H1 (cell line): ENCODE results near the gene TOB1. TPM values are rescaled to one million over a fixed set of nuclear protein-coding genes. Genes with fewer than 3 reads are reported as not detected.
A peak's percentile ranks its signal among the peaks of the same experiment; 100 is the strongest.

Experiments used
- CTCF ChIA-PET: fragments of 300-600 bp; sonication (Branson Sonifier 250); formaldehyde crosslinking; loops from one replicate; lab custom pipeline; 2021; ENCODE audit not compliant: partially characterized antibody; lab: Charles Lee
- POLR2A ChIA-PET: fragments of 300-600 bp; sonication (Branson Sonifier 250); formaldehyde crosslinking; loops from one replicate; lab custom pipeline; 2021; ENCODE audit warnings: inconsistent platforms; ENCODE audit not compliant: partially characterized antibody; lab: Charles Lee
- DNase-seq, 2 experiments: peaks; one replicate each; pipeline versions ENCODE4 v3.0.0 to v3.0.0-alpha.2; 2010 to 2022; ENCODE audit warnings: low spot score in 2 of 2, low read depth in 1 of 2, mixed read lengths in 1 of 2
- FAIRE-seq: peaks from 2 replicates; lab custom pipeline; 2011; peaks lifted over from hg19 to GRCh38; lab: Jason Lieb, UNC
- H2AFZ ChIP-seq: 2 replicates; pipeline ENCODE4 v1.8.1; 2012; ENCODE audit warnings: low read length, inconsistent platforms
- H2AK5ac ChIP-seq: 2 replicates; pipeline ENCODE4 v1.6.1; 2013; ENCODE audit warnings: low read depth, low read length
- H2BK120ac ChIP-seq: replicated peaks from 2 replicates; pipeline ENCODE3; 2013; ENCODE audit warnings: low read depth, low read length, inconsistent platforms
- H2BK12ac ChIP-seq: 2 replicates; pipeline ENCODE4 v1.6.1; 2013; ENCODE audit warnings: low read depth, low read length
- H2BK15ac ChIP-seq: 2 replicates; pipeline ENCODE4 v1.6.1; 2013; ENCODE audit warnings: low read length
- H2BK20ac ChIP-seq: 2 replicates; pipeline ENCODE4 v1.6.1; 2013; ENCODE audit warnings: low read length
- H2BK5ac ChIP-seq: 2 replicates; pipeline ENCODE4 v1.6.1; 2013; ENCODE audit warnings: low read depth, low read length
- H3K14ac ChIP-seq: 2 replicates; pipeline ENCODE4 v1.6.1; 2013; ENCODE audit warnings: inconsistent platforms; ENCODE audit not compliant: insufficient read length
- H3K18ac ChIP-seq: 2 replicates; pipeline ENCODE4 v1.6.1; 2013; ENCODE audit warnings: low read length; ENCODE audit errors: extremely low read depth
- H3K23ac ChIP-seq: 2 replicates; pipeline ENCODE4 v1.6.1; 2013; ENCODE audit warnings: inconsistent platforms; ENCODE audit not compliant: insufficient read length
- H3K23me2 ChIP-seq: 2 replicates; pipeline ENCODE4 v1.6.1; 2013; ENCODE audit warnings: low read depth, low read length
- H3K27ac ChIP-seq: 2 replicates; pipeline ENCODE4 v1.6.1; 2011; ENCODE audit warnings: low read depth, low read length, inconsistent platforms
- H3K27me3 ChIP-seq, 4 experiments: replicated peaks in 1 of 4; 1 replicate in 1 of 4; 2 replicates in 3 of 4; pipeline versions ENCODE4 v1.6.1 to v1.8.1; 2011 to 2013; ENCODE audit warnings: low read length in 3 of 4, mild to moderate bottlenecking in 3 of 4, inconsistent platforms in 2 of 4, mixed read lengths in 2 of 4, moderate library complexity in 1 of 4; ENCODE audit not compliant: control insufficient read depth in 3 of 4, insufficient read depth in 3 of 4; ENCODE audit errors: extremely low read depth in 1 of 4
- H3K36me3 ChIP-seq, 4 experiments: 2 replicates each; pipeline versions ENCODE4 v1.6.1 to v1.8.1; 2011 to 2013; ENCODE audit warnings: mild to moderate bottlenecking in 4 of 4, low read length in 3 of 4, moderate library complexity in 2 of 4, control low read depth in 1 of 4, inconsistent platforms in 1 of 4; ENCODE audit not compliant: insufficient read depth in 4 of 4, control insufficient read depth in 2 of 4
- H3K4ac ChIP-seq: replicated peaks from 2 replicates; pipeline ENCODE3; 2013; ENCODE audit warnings: low read length, low read depth, mixed read lengths, inconsistent platforms; ENCODE audit not compliant: insufficient read length
- H3K4me1 ChIP-seq, 4 experiments: replicated peaks in 1 of 4; 1 replicate in 1 of 4; 2 replicates in 3 of 4; pipeline versions ENCODE4 v1.6.1 to v1.8.1; 2011 to 2013; ENCODE audit warnings: low read length in 3 of 4, inconsistent platforms in 2 of 4, mixed read lengths in 1 of 4; ENCODE audit not compliant: insufficient read depth in 4 of 4, control insufficient read depth in 3 of 4
- H3K4me2 ChIP-seq, 2 experiments: 2 replicates each; pipeline versions ENCODE4 v1.6.1 to v1.8.1; 2011 to 2013; ENCODE audit warnings: low read depth in 2 of 2, low read length in 2 of 2, control low read depth in 1 of 2, inconsistent platforms in 1 of 2, mild to moderate bottlenecking in 1 of 2; ENCODE audit not compliant: insufficient read depth in 1 of 2
- H3K4me3 ChIP-seq, 4 experiments: fragments of 200-600, 300-600 bp in 1 of 4; sonication (generic), shearing (Covaris generic), sonication (Bioruptor Twin) in 1 of 4; 2 replicates each; pipeline versions ENCODE4 v1.5.1 to v1.8.1; 2011 to 2016; ENCODE audit warnings: low read length in 4 of 4, low read depth in 3 of 4, control low read depth in 2 of 4, inconsistent platforms in 2 of 4, mild to moderate bottlenecking in 2 of 4, mixed read lengths in 1 of 4, moderate library complexity in 1 of 4; ENCODE audit not compliant: insufficient read depth in 2 of 4; ENCODE audit errors: extremely low read depth in 1 of 4
- H3K56ac ChIP-seq: replicated peaks from 2 replicates; pipeline ENCODE3; 2013; ENCODE audit warnings: low read depth, mild to moderate bottlenecking, mixed read lengths, low read length, inconsistent platforms; ENCODE audit not compliant: insufficient read length
- H3K79me1 ChIP-seq: 2 replicates; pipeline ENCODE4 v1.6.1; 2013; ENCODE audit warnings: low read depth, low read length, control low read depth
- H3K79me2 ChIP-seq, 2 experiments: 2 replicates each; pipeline versions ENCODE4 v1.6.1 to v1.8.1; 2012 to 2013; ENCODE audit warnings: low read length in 2 of 2, mild to moderate bottlenecking in 2 of 2, inconsistent platforms in 1 of 2; ENCODE audit not compliant: insufficient read depth in 2 of 2, control insufficient read depth in 1 of 2
- H3K9ac ChIP-seq, 4 experiments: replicated peaks in 1 of 4; 1 replicate in 1 of 4; 2 replicates in 3 of 4; pipeline versions ENCODE4 v1.6.1 to v1.8.1; 2011 to 2013; ENCODE audit warnings: low read depth in 3 of 4, low read length in 3 of 4, control low read depth in 2 of 4, mild to moderate bottlenecking in 2 of 4, moderate library complexity in 2 of 4, inconsistent platforms in 1 of 4; ENCODE audit errors: extremely low read depth in 1 of 4
- H3K9me3 ChIP-seq, 2 experiments: 2 replicates each; pipeline versions ENCODE4 v1.6.1 to v1.8.1; 2012 to 2013; ENCODE audit warnings: mild to moderate bottlenecking in 2 of 2, moderate library complexity in 2 of 2, control low read depth in 1 of 2, inconsistent platforms in 1 of 2, low read depth in 1 of 2, low read length in 1 of 2, mixed read lengths in 1 of 2; ENCODE audit not compliant: insufficient read depth in 2 of 2
- H4K20me1 ChIP-seq, 2 experiments: replicated peaks in 1 of 2; 2 replicates each; pipeline versions ENCODE3 to v1.8.1; 2011 to 2013; ENCODE audit warnings: inconsistent platforms in 2 of 2, low read length in 2 of 2, mild to moderate bottlenecking in 1 of 2; ENCODE audit not compliant: insufficient read depth in 2 of 2, control insufficient read depth in 1 of 2
- H4K5ac ChIP-seq: 2 replicates; pipeline ENCODE4 v1.6.1; 2013; ENCODE audit warnings: low read length, low read depth, mixed read lengths, inconsistent platforms; ENCODE audit not compliant: insufficient read length
- H4K8ac ChIP-seq: 2 replicates; pipeline ENCODE4 v1.8.0; 2013; ENCODE audit warnings: mild to moderate bottlenecking, moderate library complexity, low read length, inconsistent platforms; ENCODE audit not compliant: insufficient read depth; ENCODE audit errors: extremely low read depth
- H4K91ac ChIP-seq: replicated peaks from 2 replicates; pipeline ENCODE3; 2013; ENCODE audit warnings: low read length, mixed read lengths, inconsistent platforms; ENCODE audit not compliant: insufficient read length
- CHD1 ChIP-seq: IDR thresholded peaks from 2 replicates; pipeline ENCODE4 v1.6.1; 2012; ENCODE audit warnings: low read depth, low read length, improper control_type of control experiment
- CTCF ChIP-seq, 3 experiments: IDR thresholded peaks; 1 replicate in 2 of 3; 2 replicates in 1 of 3; pipeline versions ENCODE4 v1.5.1 to v1.6.1; 2011; ENCODE audit warnings: low read length in 3 of 3, mild to moderate bottlenecking in 3 of 3, inconsistent platforms in 2 of 3, low read depth in 1 of 3, moderate library complexity in 1 of 3; ENCODE audit not compliant: insufficient read depth in 1 of 3; ENCODE audit errors: control extremely low read depth in 1 of 3
- EP300 ChIP-seq, 2 experiments: IDR thresholded peaks; 1 replicate in 1 of 2; 2 replicates in 1 of 2; pipeline ENCODE4 v1.6.1; 2011 to 2012; ENCODE audit warnings: low read depth in 2 of 2, low read length in 2 of 2, mild to moderate bottlenecking in 2 of 2, borderline replicate concordance in 1 of 2, inconsistent platforms in 1 of 2, moderate library complexity in 1 of 2
- GABPA ChIP-seq: IDR thresholded peaks from 2 replicates; pipeline ENCODE4 v1.6.1; 2011; ENCODE audit warnings: mild to moderate bottlenecking, low read length, moderate library complexity, borderline replicate concordance; ENCODE audit not compliant: insufficient read depth
- GTF2F1 ChIP-seq: IDR thresholded peaks from 2 replicates; pipeline ENCODE4 v1.6.1; 2012; ENCODE audit warnings: low read depth, low read length, improper control_type of control experiment, borderline replicate concordance
- KDM4A ChIP-seq: IDR thresholded peaks from one replicate; pipeline ENCODE4 v1.7.1; 2012; ENCODE audit warnings: low read depth, mild to moderate bottlenecking, moderate library complexity, low read length, inconsistent platforms; ENCODE audit not compliant: severe bottlenecking
- POLR2A ChIP-seq, 2 experiments: IDR thresholded peaks; 1 replicate in 1 of 2; 2 replicates in 1 of 2; pipeline ENCODE4 v1.6.1; 2011; ENCODE audit warnings: low read depth in 2 of 2, low read length in 2 of 2, mild to moderate bottlenecking in 2 of 2; ENCODE audit errors: control extremely low read depth in 1 of 2
- RAD21 ChIP-seq, 2 experiments: IDR thresholded peaks in 1 of 2; conservative IDR thresholded peaks in 1 of 2; 2 replicates each; pipeline ENCODE4 v1.6.1; 2011; ENCODE audit warnings: low read depth in 2 of 2, low read length in 2 of 2, improper control_type of control experiment in 1 of 2, inconsistent platforms in 1 of 2, mild to moderate bottlenecking in 1 of 2, moderate library complexity in 1 of 2
- SRF ChIP-seq: IDR thresholded peaks from 2 replicates; pipeline ENCODE4 v1.6.1; 2011; ENCODE audit warnings: mild to moderate bottlenecking, low read depth, low read length, moderate library complexity
- TAF1 ChIP-seq: IDR thresholded peaks from 2 replicates; pipeline ENCODE4 v1.6.1; 2011; ENCODE audit warnings: mild to moderate bottlenecking, low read depth, low read length
- TCF12 ChIP-seq: IDR thresholded peaks from 2 replicates; pipeline ENCODE4 v1.6.1; 2011; ENCODE audit warnings: low read depth, mild to moderate bottlenecking, low read length
- WGBS, 2 experiments: shearing (Covaris generic) in 1 of 2; methylation state at CpG; one replicate each; pipeline versions ENCODE4 v1.1.6 to v1.1.7; 2013 to 2015; ENCODE audit warnings: low lambda C conversion rate in 2 of 2, mixed read lengths in 2 of 2, inconsistent platforms in 1 of 2, low coverage in 1 of 2, missing lambda C conversion rate in 1 of 2; ENCODE audit not compliant: insufficient replicate concordance in 2 of 2, insufficient coverage in 1 of 2, insufficient read length in 1 of 2; ENCODE audit errors: extremely low coverage in 1 of 2, missing lambda C conversion rate in 1 of 2; 5-methylcytosine and 5-hydroxymethylcytosine counted together
- polyA plus RNA-seq, 7 experiments: library from polyadenylated mRNA; depleted of rRNA in 3 of 7; stranded (reverse) in 5 of 7; unstranded in 2 of 7; fragments of >200 nt in 5 of 7; fragments of 200-250 nt in 2 of 7; gene quantifications; 1 replicate in 5 of 7; 2 replicates in 1 of 7; 4 replicates in 1 of 7; pipeline versions ENCODE4 v1.2.1 to v1.2.3, GENCODE V29; 2011 to 2013; ENCODE audit warnings: missing spikeins in 2 of 7, mixed read lengths in 2 of 7
- total RNA-seq: library from RNA; stranded (reverse); fragmentation: NEBNext Ultra II Directional; extraction: Animal tissue kit (Norgen Biotek cat#: 25700); gene quantifications from 2 replicates; pipeline ENCODE4 v1.2.1, GENCODE V29; 2021

TOB1 gene
- total and polyA plus RNA-seq, 2 of the 8 experiments (the other 6 are each of a cell fraction or from before 2014, with no cell fraction given) = 14.4 to 20.8 TPM

- no peak overlapping the region for H3K4me2 ChIP-seq
- H4K5ac ChIP-seq = no peak overlapping the region
- no peak overlapping the region for H4K8ac ChIP-seq
- CTCF ChIA-PET = interaction anchor here (0.7 to 14.1 kb wide), 20 partner anchors 9 to 139 kb away, joined by 3 to 125 read pairs (median 6); partner anchors contain the start of gene WFIKKN2
- FAIRE-seq (no peak), DNase-seq (peak in 1 of 2 experiments; percentile 15)
- no peak overlapping the region for H3K4me3 ChIP-seq
- H3K18ac ChIP-seq = no peak overlapping the region
- H2BK5ac ChIP-seq = no peak overlapping the region
- no peaks in the 10 kb centered on the region for H3K36me3 ChIP-seq
- H3K4me1 ChIP-seq = peaks cover 0 to 5% (median 0%) of the 10 kb centered on the region in 4 experiments; a peak in 2 of 7 replicates
- WGBS, 2 experiments = 77% methylated on average over 7 of the region's 7 CpGs; no CpG with 5 or more reads in 1 of the 2 experiments
- no peak overlapping the region for H3K4ac ChIP-seq
- no peaks in the 10 kb centered on the region for H3K9me3 ChIP-seq
- H3K56ac ChIP-seq = no peak overlapping the region
- H2AFZ ChIP-seq = peak overlapping the region; percentile 65; the same call in 1 of the 2 replicates
- no peak overlapping the region for H3K14ac ChIP-seq
- POLR2A ChIA-PET = no interaction called here
- no peak overlapping the region for H2BK15ac ChIP-seq
- no peaks in the 10 kb centered on the region; a peak in 1 of 7 replicates for H3K27me3 ChIP-seq
- no peaks in the 10 kb centered on the region for H3K79me1 ChIP-seq
- H2BK12ac ChIP-seq = no peak overlapping the region
- H4K91ac ChIP-seq = no peak overlapping the region
- no peak overlapping the region for H2BK20ac ChIP-seq
- no peak overlapping the region for H2BK120ac ChIP-seq
- no peaks in the 10 kb centered on the region for H3K79me2 ChIP-seq
- H3K23ac ChIP-seq = no peak overlapping the region
- H3K27ac ChIP-seq = no peak overlapping the region
- no peaks in the 10 kb centered on the region; the same call in 1 of the 2 replicates for H3K23me2 ChIP-seq
- H3K9ac ChIP-seq = no peak overlapping the region
- no peaks in the 10 kb centered on the region for H4K20me1 ChIP-seq
- no peak overlapping the region for H2AK5ac ChIP-seq
- TF ChIP-seq GABPA (no peak), POLR2A (IDR thresholded peaks at IDR 0.05; ENCODE audit: control extremely low read depth in 1 of 2, low read depth in 2 of 2, low read length in 2 of 2) (no peak), TAF1 (no peak), GTF2F1 (no peak), EP300 (IDR thresholded peaks at IDR 0.05; ENCODE audit: borderline replicate concordance in 1 of 2, low read depth in 2 of 2, low read length in 2 of 2) (no peak), RAD21 (IDR thresholded peaks at IDR 0.05 in 1 of 2, conservative IDR thresholded peaks at IDR 0.05 in 1 of 2; ENCODE audit: low read depth in 2 of 2, low read length in 2 of 2) (no peak), SRF (no peak), TCF12 (no peak), CTCF (IDR thresholded peaks at IDR 0.05; ENCODE audit: control extremely low read depth in 1 of 3, insufficient read depth in 1 of 3, low read depth in 1 of 3, low read length in 3 of 3) (no peak), CHD1 (no peak), KDM4A (no peak)
Observed at GRCh38 chr17:50817838-50818237, 48.3 kb downstream of the TOB1 start.
